ENCODE measurements around the gene ATP8A2. TPM values are rescaled to one million over a fixed set of nuclear protein-coding genes. Genes with fewer than 3 reads are reported as not detected.

Gene ATP8A2
- total RNA-seq, 2 donors from 2014 or later: 0.08 to 0.19 TPM

GRCh38 chr13:25733696-25734435, 362.1 kb downstream of the ATP8A2 start:
- no peak for DNase-seq (ENCODE audit: low spot score)
- Histone ChIP-seq H3K4me1 (peaks cover 0 to 8% of the 10 kb centered on the region in 2 donors), H3K4me3 (no peak overlapping the region), H3K27ac (no peak overlapping the region), H3K27me3 (no peaks in the 10 kb centered on the region), H3K36me3 (no peaks in the 10 kb centered on the region), H3K9me3 (no peaks in the 10 kb centered on the region)
- no peak for TF ChIP-seq CTCF (IDR thresholded peaks at IDR 0.05)

- no peaks in the 10 kb centered on the region for H3K27me3 ChIP-seq
- DNase-seq (ENCODE audit: low spot score): no peak
- H3K4me3 ChIP-seq: no peak overlapping the region
- H3K4me1 ChIP-seq: peaks cover 0 to 8% of the 10 kb centered on the region in 2 donors
- H3K36me3 ChIP-seq: no peaks in the 10 kb centered on the region
- no peaks in the 10 kb centered on the region for H3K9me3 ChIP-seq
- no peak overlapping the region for H3K27ac ChIP-seq
- TF ChIP-seq CTCF (IDR thresholded peaks at IDR 0.05): no peak
Measured at GRCh38 chr13:25738342-25739196, 366.8 kb downstream of the ATP8A2 start.

- no peaks in the 10 kb centered on the region for H3K27me3 ChIP-seq
- no peak overlapping the region for H3K27ac ChIP-seq
- no peak overlapping the region for H3K4me3 ChIP-seq
- no peak for DNase-seq (ENCODE audit: low spot score)
- no peaks in the 10 kb centered on the region for H3K36me3 ChIP-seq
- no peaks in the 10 kb centered on the region for H3K9me3 ChIP-seq
- peaks cover 0 to 8% of the 10 kb centered on the region in 2 donors for H3K4me1 ChIP-seq
- TF ChIP-seq CTCF (IDR thresholded peaks at IDR 0.05): no peak
Measured at GRCh38 chr13:25739376-25739775, 367.6 kb downstream of the ATP8A2 start.

- H3K4me3 ChIP-seq: no peak overlapping the region
- H3K27me3 ChIP-seq: no peaks in the 10 kb centered on the region
- TF ChIP-seq CTCF (IDR thresholded peaks at IDR 0.05): no peak
- no peaks in the 10 kb centered on the region for H3K36me3 ChIP-seq
- H3K4me1 ChIP-seq: peaks cover 0 to 8% of the 10 kb centered on the region in 2 donors
- H3K9me3 ChIP-seq: no peaks in the 10 kb centered on the region
- no peak overlapping the region for H3K27ac ChIP-seq
- no peak for DNase-seq (ENCODE audit: low spot score)
Measured at GRCh38 chr13:25741796-25742195, 370.0 kb downstream of the ATP8A2 start.

GRCh38 chr13:25742220-25742619, 370.4 kb downstream of the ATP8A2 start:
- H3K9me3 ChIP-seq: no peaks in the 10 kb centered on the region
- TF ChIP-seq CTCF (IDR thresholded peaks at IDR 0.05): no peak
- no peak for DNase-seq (ENCODE audit: low spot score)
- no peaks in the 10 kb centered on the region for H3K27me3 ChIP-seq
- H3K4me1 ChIP-seq: peaks cover 0 to 8% of the 10 kb centered on the region in 2 donors
- no peak overlapping the region for H3K27ac ChIP-seq
- H3K36me3 ChIP-seq: no peaks in the 10 kb centered on the region
- H3K4me3 ChIP-seq: no peak overlapping the region
